Measurements from ENCODE around the gene ABHD17A. TPM values are rescaled to one million over a fixed set of nuclear protein-coding genes. Genes with fewer than 3 reads are reported as not detected.

The ABHD17A gene
- total and polyA plus RNA-seq, 9 of the 15 experiments (the other 6 are each of a cell fraction or from before 2014, with no cell fraction given): 0.04 to 135 (median 21.8) TPM; not detected in 1

DNA sequence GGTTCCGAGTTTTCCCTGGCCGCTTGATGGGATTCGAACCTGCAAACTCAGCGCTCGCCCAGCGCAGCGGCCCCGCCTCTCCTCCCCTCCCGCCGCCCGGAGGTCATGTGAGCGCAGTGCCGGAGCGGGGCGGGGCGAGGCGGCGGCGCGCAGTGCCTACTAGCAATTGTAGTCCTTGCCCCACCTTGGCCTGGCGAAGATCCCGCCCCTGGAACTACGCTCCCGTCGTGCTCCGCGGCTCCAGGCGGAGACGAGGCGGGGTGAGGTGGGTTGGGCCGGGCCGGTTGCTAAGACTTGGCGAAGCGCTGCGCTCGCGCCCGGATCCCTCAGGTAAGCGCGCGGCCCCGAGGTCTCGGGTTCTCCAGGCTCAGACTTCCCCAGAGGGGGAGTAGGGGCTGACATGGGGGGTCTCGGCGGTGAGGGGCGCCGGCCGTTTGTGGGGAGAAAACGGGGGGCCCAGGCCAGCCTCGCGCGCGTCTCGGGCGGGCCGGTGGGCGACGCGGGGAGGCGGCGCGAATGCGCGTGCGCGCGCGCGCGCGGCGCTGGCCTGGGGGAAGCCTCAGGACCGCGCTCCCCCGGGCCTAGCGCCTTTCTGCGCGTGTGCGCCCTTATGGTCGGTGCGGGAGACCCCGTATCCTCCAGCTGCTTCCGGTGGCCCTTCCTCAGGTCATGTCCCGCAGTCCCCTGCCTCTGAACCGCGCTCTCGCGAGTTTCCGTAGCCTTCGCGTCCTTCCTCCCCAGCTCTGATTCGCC lies 20.0 kb upstream of the ABHD17A start, which contains the start of the genes ADAT3 and SCAMP4 (continued):
- TF ChIP-seq, protein P1, sequence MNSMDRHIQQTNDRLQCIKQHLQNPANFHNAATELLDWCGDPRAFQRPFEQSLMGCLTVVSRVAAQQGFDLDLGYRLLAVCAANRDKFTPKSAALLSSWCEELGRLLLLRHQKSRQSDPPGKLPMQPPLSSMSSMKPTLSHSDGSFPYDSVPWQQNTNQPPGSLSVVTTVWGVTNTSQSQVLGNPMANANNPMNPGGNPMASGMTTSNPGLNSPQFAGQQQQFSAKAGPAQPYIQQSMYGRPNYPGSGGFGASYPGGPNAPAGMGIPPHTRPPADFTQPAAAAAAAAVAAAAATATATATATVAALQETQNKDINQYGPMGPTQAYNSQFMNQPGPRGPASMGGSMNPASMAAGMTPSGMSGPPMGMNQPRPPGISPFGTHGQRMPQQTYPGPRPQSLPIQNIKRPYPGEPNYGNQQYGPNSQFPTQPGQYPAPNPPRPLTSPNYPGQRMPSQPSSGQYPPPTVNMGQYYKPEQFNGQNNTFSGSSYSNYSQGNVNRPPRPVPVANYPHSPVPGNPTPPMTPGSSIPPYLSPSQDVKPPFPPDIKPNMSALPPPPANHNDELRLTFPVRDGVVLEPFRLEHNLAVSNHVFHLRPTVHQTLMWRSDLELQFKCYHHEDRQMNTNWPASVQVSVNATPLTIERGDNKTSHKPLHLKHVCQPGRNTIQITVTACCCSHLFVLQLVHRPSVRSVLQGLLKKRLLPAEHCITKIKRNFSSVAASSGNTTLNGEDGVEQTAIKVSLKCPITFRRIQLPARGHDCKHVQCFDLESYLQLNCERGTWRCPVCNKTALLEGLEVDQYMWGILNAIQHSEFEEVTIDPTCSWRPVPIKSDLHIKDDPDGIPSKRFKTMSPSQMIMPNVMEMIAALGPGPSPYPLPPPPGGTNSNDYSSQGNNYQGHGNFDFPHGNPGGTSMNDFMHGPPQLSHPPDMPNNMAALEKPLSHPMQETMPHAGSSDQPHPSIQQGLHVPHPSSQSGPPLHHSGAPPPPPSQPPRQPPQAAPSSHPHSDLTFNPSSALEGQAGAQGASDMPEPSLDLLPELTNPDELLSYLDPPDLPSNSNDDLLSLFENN (IDR thresholded peaks at IDR 0.05; ENCODE audit: low read depth in 2 of 2, low read length in 2 of 2): no peak
- TF ChIP-seq STAG1 (CRISPR knock-in tag; IDR thresholded peaks at IDR 0.05; ENCODE audit: borderline replicate concordance) (no peak), CHD2 (IDR thresholded peaks at IDR 0.05; ENCODE audit: low read depth, low read length) (peak; percentile 96), BRD4 (IDR thresholded peaks at IDR 0.05) (no peak), HSF4 (CRISPR knock-in tag; IDR thresholded peaks at IDR 0.05; ENCODE audit: borderline replicate concordance) (no peak), EGR1 (conservative IDR thresholded peaks at IDR 0.05) (peak; percentile 47), ZNF311 (CRISPR knock-in tag; IDR thresholded peaks at IDR 0.05) (peak; percentile 60; the same call in 1 of the 2 replicates), POLR3A (IDR thresholded peaks at IDR 0.05; ENCODE audit: borderline replicate concordance, extremely low read depth, insufficient read depth, insufficient read length) (no peak), PHB2 (IDR thresholded peaks at IDR 0.05; ENCODE audit: low read depth) (no peak), RBM17 (IDR thresholded peaks at IDR 0.05; ENCODE audit: borderline replicate concordance, low read depth, low read length) (no peak), TAF1 (IDR thresholded peaks at IDR 0.05; ENCODE audit: control insufficient read depth, extremely low read depth, insufficient read depth, low read length, severe bottlenecking) (peak; percentile 22)
- TF ChIP-seq, protein P2, sequence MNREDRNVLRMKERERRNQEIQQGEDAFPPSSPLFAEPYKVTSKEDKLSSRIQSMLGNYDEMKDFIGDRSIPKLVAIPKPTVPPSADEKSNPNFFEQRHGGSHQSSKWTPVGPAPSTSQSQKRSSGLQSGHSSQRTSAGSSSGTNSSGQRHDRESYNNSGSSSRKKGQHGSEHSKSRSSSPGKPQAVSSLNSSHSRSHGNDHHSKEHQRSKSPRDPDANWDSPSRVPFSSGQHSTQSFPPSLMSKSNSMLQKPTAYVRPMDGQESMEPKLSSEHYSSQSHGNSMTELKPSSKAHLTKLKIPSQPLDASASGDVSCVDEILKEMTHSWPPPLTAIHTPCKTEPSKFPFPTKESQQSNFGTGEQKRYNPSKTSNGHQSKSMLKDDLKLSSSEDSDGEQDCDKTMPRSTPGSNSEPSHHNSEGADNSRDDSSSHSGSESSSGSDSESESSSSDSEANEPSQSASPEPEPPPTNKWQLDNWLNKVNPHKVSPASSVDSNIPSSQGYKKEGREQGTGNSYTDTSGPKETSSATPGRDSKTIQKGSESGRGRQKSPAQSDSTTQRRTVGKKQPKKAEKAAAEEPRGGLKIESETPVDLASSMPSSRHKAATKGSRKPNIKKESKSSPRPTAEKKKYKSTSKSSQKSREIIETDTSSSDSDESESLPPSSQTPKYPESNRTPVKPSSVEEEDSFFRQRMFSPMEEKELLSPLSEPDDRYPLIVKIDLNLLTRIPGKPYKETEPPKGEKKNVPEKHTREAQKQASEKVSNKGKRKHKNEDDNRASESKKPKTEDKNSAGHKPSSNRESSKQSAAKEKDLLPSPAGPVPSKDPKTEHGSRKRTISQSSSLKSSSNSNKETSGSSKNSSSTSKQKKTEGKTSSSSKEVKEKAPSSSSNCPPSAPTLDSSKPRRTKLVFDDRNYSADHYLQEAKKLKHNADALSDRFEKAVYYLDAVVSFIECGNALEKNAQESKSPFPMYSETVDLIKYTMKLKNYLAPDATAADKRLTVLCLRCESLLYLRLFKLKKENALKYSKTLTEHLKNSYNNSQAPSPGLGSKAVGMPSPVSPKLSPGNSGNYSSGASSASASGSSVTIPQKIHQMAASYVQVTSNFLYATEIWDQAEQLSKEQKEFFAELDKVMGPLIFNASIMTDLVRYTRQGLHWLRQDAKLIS (CRISPR knock-in tag; IDR thresholded peaks at IDR 0.05): 0 out of 2 replicates have a peak, but pooled peaks have one; percentile 60
- TF ChIP-seq, protein P3, sequence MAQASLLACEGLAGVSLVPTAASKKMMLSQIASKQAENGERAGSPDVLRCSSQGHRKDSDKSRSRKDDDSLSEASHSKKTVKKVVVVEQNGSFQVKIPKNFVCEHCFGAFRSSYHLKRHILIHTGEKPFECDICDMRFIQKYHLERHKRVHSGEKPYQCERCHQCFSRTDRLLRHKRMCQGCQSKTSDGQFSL (CRISPR knock-in tag; IDR thresholded peaks at IDR 0.05): no peak
- TF ChIP-seq, protein P3 (tag; IDR thresholded peaks at IDR 0.05): no peak
- TF ChIP-seq, protein P4, sequence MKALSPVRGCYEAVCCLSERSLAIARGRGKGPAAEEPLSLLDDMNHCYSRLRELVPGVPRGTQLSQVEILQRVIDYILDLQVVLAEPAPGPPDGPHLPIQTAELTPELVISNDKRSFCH (CRISPR knock-in tag; IDR thresholded peaks at IDR 0.05): no peak
- TF ChIP-seq, protein P4 (tag; IDR thresholded peaks at IDR 0.05): peak; percentile 77

Data from K562 (cell line).